Limb (tissue), 2 donors: ENCODE measurements around the gene DCLK1.

ENCODE experiments used
- DNase-seq, 2 donors: peaks; one replicate each; pipeline ENCODE4 v3.0.0-alpha.2; 2016; ENCODE audit errors: extremely low spot score in 2 of 2

DCLK1 gene

DNA sequence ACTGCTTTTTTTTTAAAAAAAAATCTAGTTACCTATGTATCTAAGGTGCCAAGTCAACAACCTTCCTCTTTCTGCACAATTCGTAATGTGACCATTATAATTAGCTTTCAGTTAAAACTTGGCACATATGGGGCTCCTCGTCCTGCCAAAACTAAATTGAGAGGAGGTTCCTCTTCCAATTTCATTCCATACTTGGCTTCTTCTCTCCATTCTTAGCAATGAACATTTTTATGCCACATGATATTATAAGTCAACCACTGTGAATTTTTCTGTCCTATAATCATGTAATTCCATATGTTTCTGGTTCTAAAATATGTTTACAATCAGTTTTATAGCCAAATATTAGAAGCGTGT lies 177.0 kb downstream of the DCLK1 start:
- peak in 1 of 2 donors; percentile 77 for DNase-seq

- peak; percentile 86 to 97 for DNase-seq
These were observed 177.5 kb downstream of the DCLK1 start for GRCh38 chr13:35953537-35954206.

DNA sequence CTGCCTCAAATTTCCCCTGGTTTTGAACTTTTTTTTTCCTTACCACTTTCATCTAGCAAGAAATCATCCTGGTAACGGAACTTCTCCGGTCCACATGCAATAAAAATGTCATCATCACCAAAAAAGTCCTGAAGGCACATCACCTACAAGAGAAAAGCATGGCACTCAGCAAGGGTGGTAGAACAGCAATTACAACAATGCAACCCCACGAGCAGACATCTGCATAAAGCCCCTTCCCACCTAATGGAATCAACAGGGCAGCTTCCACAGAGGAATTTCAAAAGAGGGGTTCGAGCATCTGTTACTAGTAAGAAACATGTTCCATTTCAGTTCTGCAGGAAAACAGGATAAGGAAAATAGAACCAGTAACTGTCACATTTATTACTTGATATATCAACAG lies 183.9 kb downstream of the DCLK1 start:
- no peak for DNase-seq

DNA sequence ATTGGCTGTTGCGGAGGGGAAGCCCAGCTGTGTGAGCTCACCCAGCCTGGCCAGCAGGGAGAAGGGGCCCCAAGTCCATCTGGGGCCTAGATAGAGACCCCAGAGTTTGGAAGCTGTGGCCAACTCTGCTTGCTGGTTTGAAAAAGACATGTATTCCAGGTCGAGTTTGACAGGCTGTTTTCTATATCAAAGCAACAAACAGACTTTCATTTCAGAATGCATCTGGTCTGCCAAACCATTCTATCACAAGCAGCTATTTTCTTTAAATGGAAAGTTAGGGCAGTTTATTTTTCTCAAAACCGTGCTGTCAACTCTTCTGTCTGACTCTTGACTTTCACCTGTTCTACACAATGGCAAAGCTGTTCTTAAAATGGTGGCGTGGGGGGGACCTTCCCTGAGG lies 185.8 kb downstream of the DCLK1 start:
- no peak for DNase-seq

DNA sequence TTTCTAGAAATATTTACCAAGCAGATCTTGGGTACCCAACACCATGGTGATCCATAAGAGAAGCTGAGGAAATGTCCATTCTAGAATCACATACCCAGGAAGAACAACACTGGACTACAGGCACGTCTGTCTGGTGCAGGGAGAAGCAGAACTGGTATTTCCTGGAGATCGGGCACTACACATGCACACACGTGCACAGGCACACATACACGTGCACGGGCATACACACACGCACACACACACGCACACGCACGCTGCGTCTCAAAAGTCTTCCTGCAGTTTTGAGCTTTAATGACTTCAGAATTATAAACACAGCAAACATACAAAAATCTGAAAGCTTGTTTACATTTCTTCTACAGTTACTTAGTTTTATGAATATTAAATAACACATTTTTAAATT lies 189.8 kb downstream of the DCLK1 start:
- no peak for DNase-seq

- DNase-seq: no peak
These were observed 190.4 kb downstream of the DCLK1 start for GRCh38 chr13:35940734-35941133.

GRCh38 chr13:35936246-35936978 lies 194.8 kb downstream of the DCLK1 start:
- no peak for DNase-seq

- no peak for DNase-seq
These were observed 200.2 kb downstream of the DCLK1 start for GRCh38 chr13:35930665-35931631.

DNA sequence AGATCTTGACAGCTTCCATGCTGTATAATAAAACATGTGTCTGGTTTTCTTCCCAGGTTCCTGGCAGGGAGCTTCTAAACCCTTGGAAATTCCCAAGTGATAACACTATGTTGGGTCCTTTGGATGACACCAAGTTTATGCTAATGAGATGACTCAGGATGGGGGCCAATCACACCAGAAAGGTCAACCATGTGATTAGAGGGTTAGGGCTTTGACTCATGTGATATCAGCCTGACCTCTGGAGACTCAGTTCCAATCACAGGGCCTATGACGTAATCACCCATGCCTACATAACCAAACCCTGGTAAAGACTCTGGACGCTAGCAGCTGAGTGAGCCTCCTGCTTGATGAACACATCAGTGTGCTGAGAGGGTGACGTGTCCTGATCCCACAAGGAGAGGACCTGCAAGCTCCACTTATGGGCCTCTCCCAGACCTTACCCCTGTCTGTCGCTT lies 203.6 kb downstream of the DCLK1 start:
- no peak for DNase-seq

GRCh38 chr13:35926859-35927530 lies 204.2 kb downstream of the DCLK1 start:
- no peak for DNase-seq

- no peak for DNase-seq
These were observed 205.5 kb downstream of the DCLK1 start for GRCh38 chr13:35925669-35926068.

- no peak for DNase-seq
These were observed 207.8 kb downstream of the DCLK1 start for GRCh38 chr13:35923347-35923746.

DNA sequence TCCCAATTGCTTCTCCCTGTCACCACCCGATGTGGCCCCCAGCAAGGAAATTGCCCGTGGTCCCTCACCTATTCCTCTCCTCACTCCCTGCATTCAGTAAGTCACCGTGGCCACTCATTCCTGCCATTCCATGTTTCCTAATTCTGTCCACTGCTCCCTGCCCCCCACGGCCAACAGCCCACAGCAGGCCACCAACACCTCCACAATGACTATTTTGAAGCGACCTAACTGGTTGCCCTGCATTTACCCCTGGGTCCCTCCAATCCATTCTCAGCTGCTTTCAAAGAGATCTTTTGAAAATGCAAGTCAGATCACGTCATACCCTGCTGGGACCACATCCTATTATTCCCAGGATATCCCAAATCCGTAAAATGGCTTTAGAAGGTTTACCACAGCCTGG lies 210.4 kb downstream of the DCLK1 start:
- no peak for DNase-seq

GRCh38 chr13:35917942-35918645 lies 213.1 kb downstream of the DCLK1 start:
- no peak for DNase-seq

DNA sequence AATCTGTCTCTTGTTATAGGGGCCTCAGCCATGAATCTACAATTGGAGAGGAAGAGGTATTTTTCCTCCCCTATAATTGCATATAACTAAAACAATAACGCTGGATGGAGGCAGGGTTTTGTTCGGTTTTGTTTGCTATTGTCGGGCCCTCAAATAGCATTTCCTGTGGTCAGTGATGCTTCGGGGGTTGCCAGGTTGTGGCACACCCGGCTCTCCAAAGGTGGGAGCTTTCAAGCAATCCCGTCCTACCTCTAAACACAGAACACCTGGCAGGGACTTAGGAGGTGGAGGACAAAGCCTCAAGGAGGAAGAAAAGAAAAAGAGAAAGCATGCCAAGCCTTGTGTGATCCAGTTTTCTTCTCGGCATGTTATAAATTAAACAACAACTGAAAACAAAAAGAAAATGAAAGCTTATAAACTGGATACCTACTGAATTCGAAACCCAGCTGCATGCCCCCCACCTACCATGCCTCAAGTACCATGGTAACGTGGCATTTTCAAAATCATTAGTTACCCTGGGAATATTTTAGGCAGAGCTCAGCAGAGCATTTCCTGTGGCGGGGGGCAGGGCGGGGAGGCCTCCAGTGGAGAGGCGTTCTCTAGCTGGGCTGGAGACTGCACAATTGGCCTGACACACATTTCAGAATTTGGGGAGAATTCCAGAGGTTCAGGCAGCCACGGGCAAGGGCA lies 213.8 kb downstream of the DCLK1 start:
- no peak for DNase-seq

DNA sequence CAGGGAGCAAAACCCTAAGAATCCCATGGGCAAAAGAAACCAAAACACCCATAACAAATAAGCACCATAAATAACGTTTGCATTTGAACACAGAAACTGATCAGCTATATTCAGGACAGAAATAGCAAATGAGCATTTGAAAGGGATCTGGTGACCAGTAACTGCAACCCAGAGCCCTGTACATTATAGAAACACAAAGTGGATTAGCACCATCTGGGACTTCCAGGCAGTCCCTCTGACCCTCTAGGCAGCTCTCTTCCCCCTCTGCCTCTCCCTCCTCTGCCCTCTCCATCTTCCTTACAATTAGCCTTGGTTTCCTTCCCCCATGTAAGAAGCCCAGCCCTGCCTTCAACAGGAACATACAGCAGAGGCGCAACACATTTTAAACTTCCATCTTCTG lies 215.0 kb downstream of the DCLK1 start:
- DNase-seq: no peak

DNA sequence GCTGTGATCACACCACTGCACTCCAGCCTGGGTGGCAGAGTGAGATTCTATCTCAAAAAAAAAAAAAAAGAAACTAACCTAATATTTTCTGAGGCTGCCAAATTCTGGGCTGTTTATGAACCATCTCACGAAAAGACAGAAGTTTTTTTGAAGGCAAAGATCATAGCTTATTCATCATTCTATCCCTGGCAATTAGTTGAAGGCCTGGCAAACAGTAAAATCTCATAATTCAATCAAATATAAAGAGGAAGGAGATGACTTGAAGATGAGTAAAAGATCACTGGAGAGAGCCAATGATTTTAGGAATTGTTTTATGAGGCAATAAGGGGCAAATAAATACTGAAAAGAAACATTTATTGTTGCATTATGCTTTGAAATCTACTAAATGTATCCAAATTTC lies 216.5 kb downstream of the DCLK1 start:
- no peak for DNase-seq

GRCh38 chr13:35912841-35913240 lies 218.3 kb downstream of the DCLK1 start:
- DNase-seq: no peak

DNA sequence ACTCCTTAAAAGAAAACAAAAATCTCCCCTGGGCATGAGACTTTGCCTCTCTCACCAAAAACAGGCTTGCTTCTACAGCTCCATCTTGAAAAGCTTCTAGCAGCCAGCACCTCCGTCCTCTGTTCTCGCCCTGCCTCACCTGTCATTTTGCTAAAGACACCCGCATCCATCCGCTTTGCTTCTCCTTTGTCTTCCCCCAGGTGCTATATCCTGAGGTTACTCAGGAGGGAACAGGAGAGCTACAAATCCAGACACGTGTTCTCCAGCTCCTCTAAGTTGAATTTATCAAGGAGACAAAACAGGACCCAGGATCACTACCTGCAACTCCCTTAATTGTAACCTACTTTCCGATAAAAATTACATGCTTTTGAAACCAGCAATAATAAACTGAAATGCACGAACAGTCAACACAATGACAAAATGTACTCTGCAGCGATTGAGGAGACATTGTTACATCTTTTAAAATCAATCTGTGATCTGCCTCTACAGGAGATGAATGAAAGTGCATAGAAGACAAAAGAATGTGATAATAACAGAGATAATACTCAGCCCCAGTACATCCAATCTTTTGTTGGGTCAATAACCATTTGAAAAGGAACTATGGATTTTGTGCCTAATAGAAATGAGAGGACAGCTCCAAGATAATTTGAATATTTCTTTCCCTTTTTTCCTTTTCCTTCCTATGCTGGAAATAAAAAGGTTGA lies 221.2 kb downstream of the DCLK1 start:
- DNase-seq: no peak

- no peak for DNase-seq
These were observed 222.1 kb downstream of the DCLK1 start for GRCh38 chr13:35909091-35909490.
